PC-9 (cell line): ENCODE data around the gene LSM12. TPM values are rescaled to one million over a fixed set of nuclear protein-coding genes. Genes with fewer than 3 reads are reported as not detected.
A peak's percentile ranks its signal among the peaks of the same experiment; 100 is the strongest.
"Not testable (repeated sequence)": the region's sequence is repeated elsewhere in the genome, so short reads cannot be mapped to it uniquely, and the experiment has no call there.

Experiments
- BruUV-seq: library from RNA; stranded (reverse); fragments of 400-500 nt; replicated peaks from 2 replicates; lab custom pipeline; 2021; lab: Mats Ljungman, UMichigan
- CTCF ChIA-PET: fragments of 300-600 bp; sonication (Branson Sonifier 250); formaldehyde crosslinking; loops from one replicate; lab custom pipeline; 2022; ENCODE audit warnings: antibody characterized with exemption; lab: Charles Lee
- POLR2A ChIA-PET: fragments of 300-600 bp; sonication (Branson Sonifier 250); formaldehyde crosslinking; loops from one replicate; lab custom pipeline; 2022; ENCODE audit warnings: antibody characterized with exemption; ENCODE audit not compliant: unreplicated experiment; lab: Charles Lee
- DNase-seq, 2 experiments: peaks; one replicate each; pipeline versions ENCODE4 v3.0.0 to v3.0.0-alpha.2; 2015 to 2022; ENCODE audit warnings: mixed read lengths in 1 of 2
- H2AFZ ChIP-seq: fragments of 200-600 bp; sonication (generic); 2 replicates; pipeline ENCODE4 v1.8.1; 2017; ENCODE audit warnings: antibody characterized with exemption
- H3F3A ChIP-seq: fragments of 200-600 bp; sonication (generic); 2 replicates; pipeline ENCODE4 v1.8.1; 2017; ENCODE audit warnings: antibody characterized with exemption, mild to moderate bottlenecking, low read depth; ENCODE audit not compliant: insufficient read depth
- H3K27ac ChIP-seq: fragments of 200-600 bp; sonication (generic); 2 replicates; pipeline ENCODE4 v1.6.1; 2016; ENCODE audit warnings: mixed run types
- H3K27me3 ChIP-seq: fragments of 200-600 bp; sonication (generic); 2 replicates; pipeline ENCODE4 v1.6.1; 2016; ENCODE audit warnings: low read depth, mixed run types; ENCODE audit not compliant: insufficient read depth
- H3K36me3 ChIP-seq: fragments of 200-600 bp; sonication (generic); 2 replicates; pipeline ENCODE4 v1.6.1; 2016; ENCODE audit warnings: low read depth, mixed run types
- H3K4me1 ChIP-seq: fragments of 200-600 bp; sonication (generic); replicated peaks from 2 replicates; pipeline ENCODE4 v1.6.1; 2016; ENCODE audit warnings: mixed run types; ENCODE audit not compliant: insufficient read depth
- H3K4me2 ChIP-seq: fragments of 200-600 bp; sonication (generic); 2 replicates; pipeline ENCODE4 v1.6.1; 2017; ENCODE audit warnings: mixed run types
- H3K4me3 ChIP-seq: fragments of 200-600 bp; sonication (generic); 2 replicates; pipeline ENCODE4 v1.6.1; 2016; ENCODE audit warnings: mixed run types
- H3K79me2 ChIP-seq: fragments of 200-600 bp; sonication (generic); 2 replicates; pipeline ENCODE4 v1.6.1; 2017; ENCODE audit warnings: low read depth, mixed run types
- H3K9me2 ChIP-seq: fragments of 200-600 bp; sonication (generic); 2 replicates; pipeline ENCODE4 v1.8.1; 2017; ENCODE audit warnings: mild to moderate bottlenecking; ENCODE audit not compliant: insufficient read depth
- H3K9me3 ChIP-seq: fragments of 200-600 bp; sonication (generic); 2 replicates; pipeline ENCODE4 v1.8.1; 2016; ENCODE audit warnings: low read depth; ENCODE audit not compliant: insufficient read depth
- H4K20me1 ChIP-seq: fragments of 200-600 bp; sonication (generic); 2 replicates; pipeline ENCODE4 v1.8.1; 2017; ENCODE audit not compliant: insufficient read depth
- CTCF ChIP-seq: fragments of 200-600 bp; sonication (generic); conservative IDR thresholded peaks from 2 replicates; pipeline ENCODE4 v1.6.1; 2017; ENCODE audit warnings: mixed run types, antibody characterized with exemption, mild to moderate bottlenecking, moderate library complexity
- EZH2 ChIP-seq: fragments of 200-600 bp; sonication (generic); IDR thresholded peaks from 2 replicates; pipeline ENCODE4 v1.8.0; 2017; ENCODE audit warnings: antibody characterized with exemption, low read depth
- intact Hi-C: fragments of 100-400 bp; cut with micrococcal nuclease; formaldehyde crosslinking; loops from one replicate; pipeline ENCODE4 v1.10.0; 2022; ENCODE audit not compliant: unreplicated experiment
- total RNA-seq: library from RNA; stranded (reverse); gene quantifications from 2 replicates; pipeline ENCODE4 v1.2.3, GENCODE V29; 2021

Gene LSM12
- total RNA-seq, 1 experiment from 2014 or later, result 62.7 TPM

DNA sequence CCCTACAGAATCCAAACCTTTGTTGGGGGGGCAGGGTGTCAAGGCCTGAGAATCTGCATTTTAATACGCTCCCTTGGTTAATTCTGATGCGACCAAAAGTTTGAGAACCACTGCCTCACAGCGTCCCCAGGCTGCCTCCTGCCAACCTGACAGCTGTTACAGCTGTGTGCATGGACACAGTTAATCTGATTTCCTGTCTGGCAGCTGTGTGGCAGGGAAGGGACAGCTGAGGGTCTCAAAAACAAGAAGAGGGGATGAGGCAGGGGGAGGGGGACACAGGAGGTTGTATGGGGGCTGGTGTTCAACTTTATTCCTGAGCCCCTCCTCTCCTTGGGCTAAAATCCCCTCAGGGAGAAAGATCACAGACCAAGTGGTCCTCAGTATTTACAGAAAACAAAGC, 39.5 kb upstream of the LSM12 start:
- H3K9me3 ChIP-seq, result no peaks in the 10 kb centered on the region
- H3K4me1 ChIP-seq, result peaks cover 56% of the 10 kb centered on the region
- POLR2A ChIA-PET, result no interaction called here
- no peaks in the 10 kb centered on the region for H3K36me3 ChIP-seq
- BruUV-seq, result no TSS peak
- H4K20me1 ChIP-seq, result no peaks in the 10 kb centered on the region; the same call in 1 of the 2 replicates
- H3K9me2 ChIP-seq, result no peaks in the 10 kb centered on the region
- H3K4me3 ChIP-seq, result no peak overlapping the region
- no peak overlapping the region for H3K4me2 ChIP-seq
- CTCF ChIA-PET, result no interaction called here
- no peak overlapping the region for H3K27ac ChIP-seq
- H2AFZ ChIP-seq, result no peak overlapping the region
- H3K27me3 ChIP-seq, result no peaks in the 10 kb centered on the region
- peaks cover 18% of the 10 kb centered on the region for H3F3A ChIP-seq
- intact Hi-C loops, result loop anchor here (5.0 kb wide), 1 partner anchor 34 kb away; the partner anchor contains the start of gene G6PC3
- TF ChIP-seq CTCF, result no peak
- no peak for TF ChIP-seq EZH2
- no peaks in the 10 kb centered on the region for H3K79me2 ChIP-seq
- DNase-seq, result no peak

DNA sequence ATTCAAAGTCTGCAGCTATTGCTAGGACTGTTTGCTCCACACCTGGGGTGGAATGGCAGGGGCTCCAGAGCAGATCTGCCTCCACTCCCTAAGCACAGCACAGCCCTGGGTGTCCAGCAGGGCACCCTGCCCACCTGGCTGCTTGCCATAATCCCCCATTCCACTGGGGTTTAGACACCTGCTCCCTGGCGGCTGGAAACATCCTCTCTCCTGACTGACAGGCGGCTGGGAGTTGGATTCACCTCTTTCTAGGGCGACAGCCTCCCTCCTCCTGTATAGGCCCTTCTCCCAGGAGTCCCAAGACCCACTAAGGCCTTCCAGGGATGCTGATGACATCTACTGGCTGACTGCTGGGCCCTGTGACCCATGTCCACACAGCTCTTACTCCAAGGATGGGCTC, 39.0 kb upstream of the LSM12 start:
- TF ChIP-seq CTCF, result no peak
- no peak for TF ChIP-seq EZH2
- H4K20me1 ChIP-seq, result no peaks in the 10 kb centered on the region; the same call in 1 of the 2 replicates
- peaks cover 18% of the 10 kb centered on the region for H3F3A ChIP-seq
- no peak overlapping the region for H3K27ac ChIP-seq
- no peak overlapping the region for H3K4me3 ChIP-seq
- peaks cover 52% of the 10 kb centered on the region for H3K4me1 ChIP-seq
- intact Hi-C loops, result loop anchor here (5.0 kb wide), 1 partner anchor 33 kb away; the partner anchor contains the start of gene G6PC3
- no peak for DNase-seq
- ChIA-PET CTCF (no interaction called here), POLR2A (interaction anchor here (0.6 kb wide), 1 partner anchor 1094 kb away, joined by 3 read pairs; no protein-coding TSS in a partner anchor)
- H3K9me2 ChIP-seq, result no peaks in the 10 kb centered on the region
- no peaks in the 10 kb centered on the region for H3K9me3 ChIP-seq
- no peak overlapping the region for H3K4me2 ChIP-seq
- H3K36me3 ChIP-seq, result no peaks in the 10 kb centered on the region
- no TSS peak for BruUV-seq
- no peak overlapping the region for H2AFZ ChIP-seq
- no peaks in the 10 kb centered on the region for H3K79me2 ChIP-seq
- H3K27me3 ChIP-seq, result no peaks in the 10 kb centered on the region

DNA sequence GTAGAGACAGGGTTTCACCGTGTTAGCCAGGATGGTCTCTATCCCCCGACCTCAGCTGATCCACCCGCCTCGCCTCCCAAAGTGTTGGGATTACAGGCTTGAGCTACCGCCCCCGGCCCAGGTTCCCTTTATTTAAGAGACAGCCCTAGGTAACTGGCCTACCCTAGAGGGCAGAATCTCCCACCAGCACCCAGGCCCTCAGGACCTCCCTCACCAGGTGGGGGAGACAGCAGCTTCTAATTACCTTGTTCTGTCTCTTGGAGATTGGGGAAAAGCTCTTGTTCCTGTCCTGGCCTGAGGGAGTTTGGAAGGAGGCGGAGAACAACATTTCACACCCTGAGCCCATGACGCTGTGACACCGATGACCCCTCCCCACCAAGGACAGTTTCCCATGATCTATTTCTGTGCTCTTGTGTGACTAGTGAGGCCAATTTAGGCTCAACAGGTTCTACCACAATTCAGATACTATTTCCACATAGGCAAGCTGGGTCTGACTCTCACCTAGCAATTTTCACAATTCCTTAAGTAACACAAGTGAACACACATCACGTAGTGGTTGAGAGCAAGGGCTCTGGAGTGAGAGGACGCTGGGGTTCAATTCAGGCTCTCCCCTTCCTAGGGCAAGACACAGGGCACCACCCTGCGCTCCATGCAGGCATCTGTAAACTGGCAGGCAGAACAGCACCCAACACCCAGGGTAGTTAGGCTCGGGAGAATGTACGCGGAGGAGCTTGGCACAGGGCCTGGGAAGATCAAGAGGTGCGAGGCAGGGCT, 36.6 kb upstream of the LSM12 start:
- peak overlapping the region; percentile 90 for H3K27ac ChIP-seq
- CTCF ChIA-PET, result no interaction called here
- H3F3A ChIP-seq, result peaks cover 24% of the 10 kb centered on the region
- H3K27me3 ChIP-seq, result no peaks in the 10 kb centered on the region
- intact Hi-C loops, result no loop called here
- H3K9me3 ChIP-seq, result no peaks in the 10 kb centered on the region
- no peak overlapping the region; the same call in 1 of the 2 replicates for H3K4me3 ChIP-seq
- peaks cover 29% of the 10 kb centered on the region for H3K4me1 ChIP-seq
- H4K20me1 ChIP-seq, result no peaks in the 10 kb centered on the region
- POLR2A ChIA-PET, result interaction anchor here (0.5 kb wide), 1 partner anchor 59 kb away, joined by 4 read pairs; no protein-coding TSS in a partner anchor
- H3K36me3 ChIP-seq, result no peaks in the 10 kb centered on the region
- no peak overlapping the region for H2AFZ ChIP-seq
- no TSS peak for BruUV-seq
- H3K4me2 ChIP-seq, result peak overlapping the region; percentile 72
- H3K79me2 ChIP-seq, result no peaks in the 10 kb centered on the region
- peak; percentile 61 to 97 for DNase-seq
- no peaks in the 10 kb centered on the region for H3K9me2 ChIP-seq
- no peak for TF ChIP-seq EZH2
- no peak for TF ChIP-seq CTCF

GRCh38 chr17:44101858-44102257, 35.4 kb upstream of the LSM12 start:
- H3K27me3 ChIP-seq, H3K27ac ChIP-seq, H3K9me3 ChIP-seq, intact Hi-C loops, DNase-seq, H3K4me2 ChIP-seq, H4K20me1 ChIP-seq, H3K4me3 ChIP-seq, POLR2A ChIA-PET, BruUV-seq, H3K79me2 ChIP-seq, H3K9me2 ChIP-seq, H3K36me3 ChIP-seq, H2AFZ ChIP-seq: not testable (repeated sequence)
- Histone ChIP-seq H3F3A (peaks cover 31% of the 10 kb centered on the region), H3K4me1 (peaks cover 35% of the 10 kb centered on the region)
- CTCF ChIA-PET, result interaction anchor here (0.8 kb wide), 1 partner anchor 21 kb away, joined by 6 read pairs; the partner anchor contains the start of gene HDAC5
